Activated gamma-delta T cell (primary cell): ENCODE data around the gene RAB24.
"Not testable (repeated sequence)": the region's sequence is repeated elsewhere in the genome, so short reads cannot be mapped to it uniquely, and the experiment has no call there.

ENCODE experiments used
- DNase-seq: peaks from one replicate; lab custom pipeline; 2025; lab: John Stamatoyannopoulos, UW

Gene RAB24

DNA sequence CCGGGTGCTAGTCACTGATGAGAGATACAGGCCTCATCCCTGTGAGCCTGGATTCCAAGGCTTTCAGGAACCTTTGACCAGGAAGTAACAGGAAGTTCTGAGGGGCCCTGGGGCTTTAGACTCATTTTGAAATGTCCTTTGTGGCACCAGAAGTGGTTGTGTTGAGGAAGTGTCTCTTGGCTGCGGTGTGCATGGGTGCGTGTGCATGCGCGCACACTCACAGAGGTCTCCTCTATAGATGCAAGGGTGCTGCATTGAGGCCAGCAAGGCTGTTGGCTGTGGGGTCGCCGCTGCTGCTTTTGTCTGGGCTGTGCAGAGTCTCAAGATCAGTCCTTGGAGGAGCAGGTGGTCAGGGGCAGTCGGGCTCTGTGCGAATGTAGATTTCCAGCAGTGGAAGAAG, 7.6 kb downstream of the RAB24 start:
- no peak for DNase-seq

DNA sequence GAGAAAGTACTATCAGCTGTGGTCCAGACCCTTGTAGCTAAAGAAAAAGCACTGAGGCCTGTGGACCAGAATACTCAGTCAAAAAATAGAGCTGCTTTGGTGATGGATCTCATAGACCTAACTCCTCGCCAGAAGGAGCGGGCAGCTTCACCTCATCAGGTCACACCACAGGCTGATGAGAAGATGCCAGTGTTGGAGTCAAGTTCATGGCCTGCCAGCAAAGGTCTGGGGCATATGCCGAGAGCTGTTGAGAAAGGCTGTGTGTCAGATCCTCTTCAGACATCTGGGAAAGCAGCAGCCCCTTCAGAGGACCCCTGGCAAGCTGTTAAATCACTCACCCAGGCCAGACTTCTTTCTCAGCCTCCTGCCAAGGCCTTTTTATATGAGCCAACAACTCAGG, 8.9 kb downstream of the RAB24 start:
- DNase-seq: no peak

DNA sequence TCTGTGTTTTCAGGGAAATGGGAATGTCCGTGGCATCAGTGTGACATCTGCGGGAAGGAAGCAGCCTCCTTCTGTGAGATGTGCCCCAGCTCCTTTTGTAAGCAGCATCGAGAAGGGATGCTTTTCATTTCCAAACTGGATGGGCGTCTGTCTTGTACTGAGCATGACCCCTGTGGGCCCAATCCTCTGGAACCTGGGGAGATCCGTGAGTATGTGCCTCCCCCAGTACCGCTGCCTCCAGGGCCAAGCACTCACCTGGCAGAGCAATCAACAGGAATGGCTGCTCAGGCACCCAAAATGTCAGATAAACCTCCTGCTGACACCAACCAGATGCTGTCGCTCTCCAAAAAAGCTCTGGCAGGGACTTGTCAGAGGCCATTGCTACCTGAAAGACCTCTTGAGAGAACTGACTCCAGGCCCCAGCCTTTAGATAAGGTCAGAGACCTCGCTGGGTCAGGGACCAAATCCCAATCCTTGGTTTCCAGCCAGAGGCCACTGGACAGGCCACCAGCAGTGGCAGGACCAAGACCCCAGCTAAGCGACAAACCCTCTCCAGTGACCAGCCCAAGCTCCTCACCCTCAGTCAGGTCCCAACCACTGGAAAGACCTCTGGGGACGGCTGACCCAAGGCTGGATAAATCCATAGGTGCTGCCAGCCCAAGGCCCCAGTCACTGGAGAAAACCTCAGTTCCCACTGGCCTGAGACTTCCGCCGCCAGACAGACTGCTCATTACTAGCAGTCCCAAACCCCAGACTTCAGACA, 9.5 kb downstream of the RAB24 start:
- DNase-seq: no peak

DNA sequence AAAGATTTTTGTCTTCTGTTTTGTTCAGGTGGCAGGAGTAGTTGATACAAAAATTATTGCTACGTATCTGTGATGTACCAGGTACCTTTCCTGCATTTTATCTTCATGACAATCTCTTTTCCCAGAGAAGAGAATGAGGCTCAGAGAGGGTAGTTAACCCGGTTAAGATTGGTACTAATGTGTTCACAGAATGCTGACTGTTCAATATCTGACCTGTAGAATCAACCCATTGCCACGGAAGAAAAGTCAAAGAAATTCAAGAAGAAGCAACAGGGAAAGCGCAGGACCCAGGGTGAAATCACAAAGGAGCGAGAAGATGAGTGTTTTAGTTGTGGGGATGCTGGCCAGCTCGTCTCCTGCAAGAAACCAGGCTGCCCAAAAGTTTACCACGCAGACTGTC, 11.8 kb downstream of the RAB24 start:
- no peak for DNase-seq

DNA sequence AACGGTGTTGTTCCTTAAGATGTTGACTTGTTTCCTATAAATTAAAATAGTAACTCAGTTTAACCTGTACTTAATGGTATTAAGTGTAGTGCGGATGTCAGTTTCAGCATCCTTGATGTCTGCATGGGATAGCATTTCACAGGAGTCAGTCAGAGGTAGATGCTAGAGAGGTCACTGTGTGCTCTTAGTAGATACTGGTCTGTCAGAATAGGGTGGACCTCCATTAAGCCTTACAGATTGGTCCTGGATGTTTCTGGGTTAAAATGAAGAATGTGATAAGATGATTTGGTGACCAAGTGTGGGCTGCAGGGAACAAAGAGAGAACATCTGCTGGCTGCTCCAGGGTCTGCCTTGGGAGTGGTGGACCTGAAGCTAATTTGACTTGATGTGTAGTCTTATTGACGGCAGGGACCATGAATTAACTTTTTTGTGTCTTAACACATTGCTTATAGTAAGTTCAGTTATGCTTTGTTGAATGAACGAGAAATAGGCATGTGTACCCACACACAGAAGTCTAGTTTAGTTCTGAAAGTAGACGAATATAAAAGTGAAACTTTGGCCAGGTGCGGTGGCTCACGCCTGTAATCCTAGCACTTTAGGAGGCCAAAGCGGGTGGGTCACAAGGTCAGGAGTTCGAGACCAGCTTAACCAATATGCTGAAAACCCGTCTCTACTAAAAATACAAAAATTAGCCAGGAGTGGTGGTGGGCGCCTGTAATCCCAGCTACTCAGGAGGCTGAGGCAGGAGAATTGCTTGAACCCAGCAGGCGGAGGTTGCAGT, 12.5 kb downstream of the RAB24 start:
- no peak for DNase-seq

DNA sequence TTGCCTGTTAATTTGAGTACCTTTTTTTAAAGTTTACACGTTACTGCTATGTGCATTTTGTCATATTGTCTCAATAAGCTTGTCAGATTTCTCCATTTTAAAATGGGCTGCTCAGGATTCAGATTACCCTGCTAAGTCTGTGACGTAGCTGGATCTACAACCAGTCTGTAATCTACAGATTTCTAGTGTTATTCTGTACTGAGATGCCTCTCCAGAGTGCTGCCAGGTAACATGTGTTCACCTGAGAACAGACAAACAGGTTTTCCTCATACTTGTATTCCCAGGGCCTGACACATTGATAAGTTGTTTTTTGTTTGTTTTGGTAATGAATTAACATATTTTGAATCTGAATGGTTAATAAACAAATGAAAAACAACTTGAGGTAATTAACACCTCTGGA, 15.3 kb downstream of the RAB24 start:
- no peak for DNase-seq

DNA sequence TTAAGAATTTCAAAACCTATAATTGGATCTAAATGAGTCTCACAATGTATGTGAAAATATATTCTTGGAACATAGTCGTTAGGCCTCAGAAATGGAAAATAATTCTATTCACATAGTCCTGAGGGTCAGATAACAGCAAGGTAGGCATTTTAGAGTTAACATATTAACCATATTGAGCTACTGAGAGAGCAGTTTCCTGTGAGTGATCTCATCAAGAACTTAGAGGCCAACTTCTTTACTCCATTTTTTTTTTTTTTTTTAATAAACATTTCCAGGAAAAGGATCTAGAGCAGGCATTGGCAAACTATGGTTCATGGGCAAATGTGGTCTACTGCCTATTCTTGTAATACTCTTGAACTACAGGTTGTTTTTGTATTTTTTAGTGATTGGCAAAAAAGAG, 26.6 kb downstream of the RAB24 start:
- DNase-seq: no peak

DNA sequence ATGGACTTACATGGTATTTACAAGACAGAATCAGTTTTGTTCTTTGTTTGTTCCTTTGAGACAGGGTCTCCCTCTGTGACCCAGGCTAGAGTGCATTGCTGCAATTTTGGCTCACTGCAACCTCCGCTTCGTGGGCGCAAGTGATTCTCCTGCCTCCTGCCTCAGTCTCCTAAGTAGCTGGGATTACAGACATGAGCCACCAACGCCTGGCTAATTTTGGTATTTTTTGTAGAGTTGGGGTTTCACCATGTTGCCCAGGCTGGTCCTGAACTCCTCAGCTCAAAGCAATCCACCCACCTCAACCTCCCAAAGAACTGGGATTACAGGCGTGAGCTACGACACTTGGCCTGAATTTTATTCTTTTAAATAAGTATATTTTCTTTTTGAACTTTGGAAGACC, 27.6 kb downstream of the RAB24 start:
- no peak for DNase-seq

DNA sequence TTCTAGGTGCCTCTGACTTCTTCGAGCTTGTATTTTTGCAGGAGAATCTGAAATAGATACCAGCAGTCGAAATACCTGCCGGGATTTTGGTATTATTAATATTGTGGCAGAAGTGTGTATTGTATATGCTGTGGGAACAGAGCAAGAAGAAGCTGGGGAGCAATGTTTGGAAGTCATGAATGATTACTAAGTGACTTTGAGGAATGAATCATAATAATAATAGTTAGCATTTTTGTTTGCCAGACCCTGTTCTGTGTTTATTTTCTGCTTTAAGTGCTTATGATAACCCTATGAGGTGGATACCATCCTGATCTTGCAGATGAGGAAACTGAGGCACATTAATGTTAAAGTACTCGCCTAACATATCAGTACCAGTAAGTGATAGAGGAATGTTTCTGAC, 32.4 kb downstream of the RAB24 start:
- no peak for DNase-seq

DNA sequence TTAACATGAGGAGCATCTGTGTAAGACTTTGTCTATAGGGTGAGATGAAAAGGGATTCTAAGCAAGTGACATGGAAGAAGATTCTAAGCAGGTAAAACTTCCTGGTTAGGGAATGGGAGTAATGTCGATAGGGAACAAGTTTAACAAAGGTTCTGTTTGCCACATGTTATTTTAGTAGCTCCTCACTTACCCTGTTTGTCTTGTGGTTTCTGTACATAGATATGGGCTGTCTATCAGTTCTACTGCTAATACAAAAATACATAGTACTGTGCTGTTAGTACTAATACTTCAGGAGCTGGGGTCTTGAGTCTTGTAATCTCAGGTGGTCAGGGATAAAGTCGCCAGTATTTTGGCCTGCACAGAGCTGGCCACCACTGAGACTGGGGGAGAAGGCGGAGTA, 32.9 kb downstream of the RAB24 start:
- DNase-seq: no peak

DNA sequence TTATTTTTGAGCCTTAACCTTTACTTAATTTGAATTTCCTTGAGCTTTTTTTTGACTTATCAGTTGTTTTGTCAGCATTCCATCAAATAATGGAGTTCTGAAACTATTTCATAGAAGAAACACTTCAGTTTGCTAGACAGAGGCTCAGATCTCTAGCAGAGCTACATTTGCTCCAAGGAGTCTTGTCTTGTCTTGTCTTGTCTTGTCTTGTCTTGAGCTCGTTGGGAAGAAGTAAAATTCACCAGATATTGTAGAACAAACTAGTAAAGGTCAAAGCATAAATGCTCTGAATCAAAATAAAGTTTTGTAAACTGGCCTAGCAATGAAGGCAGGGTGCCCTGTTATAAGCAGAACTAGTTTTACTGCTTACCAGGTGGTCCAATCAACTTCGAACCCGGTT, 33.5 kb downstream of the RAB24 start:
- DNase-seq: no peak

DNA sequence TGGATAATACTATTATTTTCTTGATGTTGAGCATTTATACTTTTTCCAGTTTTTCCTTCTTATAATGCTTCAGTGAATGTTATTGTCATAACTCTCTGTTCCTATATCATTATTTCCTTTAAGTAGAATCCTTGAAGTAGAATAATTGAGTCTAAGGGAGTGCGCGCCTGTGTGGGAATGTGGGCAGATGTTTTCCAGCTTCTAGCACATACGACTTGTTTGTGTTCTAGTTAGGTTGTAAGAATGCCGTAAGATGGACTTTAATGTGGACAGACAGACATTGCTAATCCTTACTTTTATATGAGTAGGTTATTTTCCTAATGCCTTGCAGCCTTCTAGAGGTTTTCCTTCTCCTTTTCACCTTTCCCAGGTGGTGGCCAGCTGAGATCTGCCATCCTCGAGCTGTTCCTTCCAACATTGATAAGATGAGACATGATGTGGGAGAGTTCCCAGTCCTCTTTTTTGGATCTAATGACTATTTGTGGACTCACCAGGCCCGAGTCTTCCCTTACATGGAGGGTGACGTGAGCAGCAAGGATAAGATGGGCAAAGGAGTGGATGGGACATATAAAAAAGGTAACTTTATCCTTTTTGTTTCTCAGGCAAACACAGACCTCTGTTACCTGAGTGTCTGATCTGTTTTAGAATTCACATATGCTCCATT, 34.2 kb downstream of the RAB24 start:
- DNase-seq: no peak

DNA sequence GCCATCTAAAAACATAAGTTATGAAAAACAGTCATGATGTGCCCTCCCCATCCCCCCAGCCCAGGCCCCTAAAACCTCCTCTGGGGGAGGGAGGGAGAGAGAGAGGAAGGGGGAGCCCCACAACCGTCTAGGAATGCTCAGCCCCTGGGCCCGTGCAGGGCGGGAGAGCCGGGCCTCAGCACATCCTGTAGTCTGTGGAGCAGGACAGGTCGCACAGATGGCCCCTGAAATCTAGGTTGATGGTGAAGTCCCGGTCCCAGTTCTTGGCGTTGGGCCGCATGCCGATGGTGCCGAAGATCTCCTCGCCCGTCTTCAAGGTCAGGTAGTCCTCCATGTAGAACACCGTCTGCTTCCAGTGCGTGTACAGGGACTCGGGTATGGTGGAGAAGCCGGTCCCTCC, 38.1 kb downstream of the RAB24 start:
- DNase-seq: no peak

DNA sequence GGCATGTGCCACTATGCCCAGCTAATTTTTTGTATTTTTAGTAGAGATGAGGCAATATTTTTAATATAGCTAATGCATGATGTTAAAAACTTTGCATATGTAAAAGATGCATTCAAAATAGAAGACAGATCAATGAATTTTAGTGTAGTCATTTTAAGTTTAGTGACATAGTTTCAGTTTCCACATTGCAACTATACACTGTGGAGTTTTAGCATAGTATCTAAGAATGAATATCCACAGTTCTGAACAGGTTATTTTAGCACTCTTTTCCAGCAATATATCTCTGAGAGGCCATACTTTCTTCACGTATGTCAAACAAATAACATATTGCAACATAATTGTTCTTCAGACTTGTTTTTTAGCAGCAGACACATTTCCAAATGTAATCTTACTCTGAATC, 39.3 kb downstream of the RAB24 start:
- DNase-seq: no peak

DNA sequence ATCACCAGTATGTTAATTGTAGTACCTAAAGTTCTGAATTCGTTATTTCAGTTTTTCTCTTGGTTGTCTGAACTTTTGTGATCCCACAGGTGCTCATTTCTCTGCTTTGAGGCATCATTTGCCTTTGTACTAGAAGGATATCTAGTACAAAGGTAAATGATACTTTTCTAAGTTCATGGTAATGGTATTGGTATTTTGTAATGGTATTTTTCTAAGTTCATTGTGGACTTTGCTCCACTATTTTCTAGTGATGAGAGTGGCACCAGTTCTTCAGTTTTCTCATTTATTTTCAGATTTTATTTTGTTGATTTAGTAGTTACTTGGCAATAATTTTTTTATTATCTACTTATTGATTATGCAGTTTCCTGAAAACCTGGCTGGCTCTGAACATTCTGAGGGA, 42.0 kb downstream of the RAB24 start:
- DNase-seq: no peak

DNA sequence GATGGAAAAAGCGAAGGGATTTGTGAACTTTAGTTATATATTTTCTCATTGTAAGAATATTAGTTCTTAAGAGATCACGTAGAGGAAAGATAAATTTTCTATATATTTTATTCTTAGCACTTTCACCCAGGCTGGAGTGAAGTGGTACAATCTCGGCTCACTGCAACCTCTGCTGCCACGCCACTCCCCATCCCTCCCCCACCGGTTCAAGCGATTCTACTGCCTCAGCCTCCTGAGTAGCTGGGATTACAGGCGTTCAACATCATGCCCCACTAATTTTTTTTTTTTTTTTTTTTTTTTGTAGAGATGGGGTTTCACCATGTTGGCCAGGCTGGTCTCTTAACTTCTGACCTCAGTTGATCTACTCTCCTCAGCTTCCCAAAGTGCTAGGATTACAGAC, 42.6 kb downstream of the RAB24 start:
- DNase-seq: no peak

DNA sequence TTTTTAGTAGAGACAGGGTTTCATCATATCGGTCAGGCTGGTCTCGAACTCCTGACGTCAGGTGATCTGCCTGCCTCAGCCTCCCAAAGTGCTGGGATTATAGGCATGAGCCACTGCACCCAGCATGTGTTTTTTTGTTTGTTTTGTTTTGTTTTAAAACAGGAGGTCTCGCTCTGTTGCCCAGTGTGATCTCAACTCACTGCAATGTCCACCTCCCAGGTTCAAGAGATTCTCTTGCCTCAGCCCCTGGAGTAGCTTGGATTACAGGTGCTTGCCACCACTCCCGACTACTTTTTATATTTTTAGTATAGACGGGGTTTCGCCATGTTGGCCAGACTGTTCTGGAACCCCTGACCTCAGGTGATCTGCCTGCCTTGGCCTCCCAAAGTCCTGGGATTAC, 44.8 kb downstream of the RAB24 start:
- DNase-seq: not testable (repeated sequence)

DNA sequence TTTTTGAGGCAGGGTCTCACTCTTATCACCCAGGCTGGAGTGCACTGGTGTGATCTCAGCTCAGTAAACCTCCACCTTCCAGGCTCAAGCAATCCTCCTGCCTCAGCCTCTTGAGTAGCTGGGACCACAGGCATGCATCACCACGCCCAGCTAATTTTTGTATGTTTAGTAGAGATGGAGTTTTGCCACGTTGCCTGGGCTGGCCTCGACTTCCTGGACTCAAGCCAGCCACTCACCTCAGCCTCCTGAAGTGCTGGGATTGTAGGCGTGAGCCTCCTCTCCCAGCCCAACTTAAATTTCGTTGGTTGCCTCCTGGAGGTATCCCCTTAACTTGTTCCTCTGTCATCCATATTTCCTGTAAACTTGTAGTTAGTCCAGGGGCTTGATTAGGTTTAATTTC, 47.2 kb downstream of the RAB24 start:
- DNase-seq: no peak

DNA sequence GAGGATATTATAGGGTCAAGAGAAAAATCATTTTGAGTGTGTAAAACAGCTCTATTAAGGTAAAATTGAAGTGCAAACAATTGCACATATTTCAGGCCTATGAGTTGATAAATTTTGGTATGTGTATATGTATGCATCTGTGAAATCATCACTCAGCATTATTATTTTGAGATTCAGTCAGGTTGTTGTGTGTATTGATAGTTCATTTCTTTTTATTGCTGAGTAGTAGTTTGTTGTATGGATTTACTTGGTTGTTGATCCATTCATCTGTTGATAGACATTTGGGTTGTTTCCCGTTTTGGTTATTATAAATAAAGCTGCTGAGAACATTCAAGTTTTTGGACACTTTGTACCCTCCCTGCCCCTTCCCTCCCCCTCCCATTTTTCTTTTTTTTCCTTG, 50.3 kb downstream of the RAB24 start:
- DNase-seq: no peak
